ENCODE measurements around the gene TEX35. TPM values are rescaled to one million over a fixed set of nuclear protein-coding genes. Genes with fewer than 3 reads are reported as not detected.

Gene TEX35
- total RNA-seq (2014; rRNA removed; shearing (Covaris generic)), result not detected in 2 replicates

DNA sequence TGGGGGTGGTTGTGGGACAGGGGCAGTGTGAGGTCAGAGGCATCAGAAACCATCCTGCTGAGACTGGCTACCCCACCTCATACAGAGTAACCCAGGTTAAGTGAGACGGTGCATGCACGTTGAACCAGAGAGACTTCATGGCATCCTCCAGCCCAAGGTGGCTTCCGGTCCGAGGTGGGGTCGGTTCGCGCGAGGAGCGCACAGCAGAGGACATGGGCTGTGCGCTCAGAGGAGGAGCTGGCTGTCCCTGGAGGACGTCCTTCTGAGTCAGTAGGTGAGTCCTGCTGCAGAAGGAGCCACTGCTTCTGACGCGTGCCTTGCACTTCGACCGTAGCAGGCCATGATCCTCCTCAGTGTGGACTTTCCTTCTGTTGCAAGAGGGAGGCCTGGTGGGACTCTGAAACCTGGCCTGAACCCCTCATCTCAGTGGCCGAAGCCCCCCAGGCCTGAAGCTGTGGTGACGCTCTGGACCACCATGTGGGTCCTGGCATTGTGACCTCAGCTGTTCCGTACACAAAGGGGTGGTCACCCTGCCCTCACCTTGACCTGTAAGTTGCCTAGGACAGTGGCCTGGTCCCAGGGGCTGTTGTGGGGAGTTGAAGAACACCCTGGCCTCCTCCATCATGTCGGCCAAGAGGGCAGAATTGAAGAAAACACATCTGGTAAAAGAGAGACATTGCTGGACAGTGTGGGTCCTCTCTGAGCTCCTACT is at the start of gene TEX35:
TSS of gene TEX35 (plus strand) at position 544 of the 712 bp plus-strand sequence. CDS start at position 624, 80 bp downstream.
- no peak for DNase-seq (ENCODE audit: low read depth)

DNA sequence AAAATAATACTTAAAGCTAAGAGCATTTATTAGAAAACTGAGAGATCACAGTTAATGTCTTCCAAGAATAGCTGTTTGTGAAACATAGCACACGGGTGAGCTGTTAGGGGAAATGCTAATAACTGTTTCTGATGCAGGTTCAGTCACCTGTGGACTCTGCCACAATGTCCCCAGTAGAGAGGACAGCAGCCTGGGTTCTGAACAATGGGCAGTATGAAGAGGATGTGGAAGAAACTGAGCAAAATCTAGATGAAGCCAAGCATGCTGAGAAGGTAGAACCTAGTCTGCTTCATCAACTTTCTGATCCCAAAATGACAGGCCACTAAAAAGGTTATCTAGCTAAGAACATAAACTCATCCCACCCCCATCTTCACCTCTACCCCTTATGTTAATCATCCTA is 48.8 kb upstream of the TEX35 start:
- no peak for DNase-seq (ENCODE audit: low read depth)

DNA sequence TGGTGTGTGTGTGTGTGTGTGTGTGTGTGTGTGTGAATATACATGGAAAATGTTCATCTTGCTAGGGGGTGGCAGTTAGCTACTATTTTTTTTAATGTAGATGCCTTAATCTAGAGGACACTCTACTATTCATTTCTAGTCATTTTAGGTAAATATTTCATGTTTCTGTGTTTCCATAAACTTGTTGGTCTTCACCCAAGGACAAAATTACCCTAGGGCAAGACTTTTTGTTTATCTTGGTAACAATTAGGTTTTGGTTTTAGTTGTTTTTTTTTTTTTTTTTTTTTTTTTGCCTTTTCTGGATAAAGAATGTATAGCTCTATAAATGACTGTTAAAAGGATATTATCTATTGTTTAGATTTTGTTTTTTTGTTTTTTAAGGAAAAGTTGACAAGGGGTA is 48.3 kb upstream of the TEX35 start:
- no peak for DNase-seq (ENCODE audit: low read depth)

GRCh38 chr1:178465011-178465410 is 47.9 kb upstream of the TEX35 start:
- DNase-seq (ENCODE audit: low read depth), result no peak

DNA sequence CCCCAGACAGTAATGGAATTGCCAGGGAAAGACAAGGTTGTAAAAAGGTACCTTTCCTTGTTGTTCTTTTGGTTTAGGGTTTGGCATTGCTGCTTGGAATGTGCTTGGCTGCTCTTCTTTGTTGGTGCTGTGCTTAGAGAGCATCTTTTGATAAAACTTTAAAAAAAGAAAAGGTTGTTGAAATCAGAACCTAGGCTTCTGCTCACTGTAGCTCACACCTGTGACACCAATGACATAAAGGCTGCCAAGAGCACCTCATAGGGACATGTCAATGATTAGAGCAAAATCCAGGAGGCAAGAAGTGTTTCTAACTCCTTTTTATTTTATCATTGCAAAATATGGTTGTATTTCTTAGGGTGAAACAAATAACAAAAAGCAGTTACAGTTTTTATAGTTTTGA is 45.1 kb upstream of the TEX35 start:
- no peak for DNase-seq (ENCODE audit: low read depth)

DNA sequence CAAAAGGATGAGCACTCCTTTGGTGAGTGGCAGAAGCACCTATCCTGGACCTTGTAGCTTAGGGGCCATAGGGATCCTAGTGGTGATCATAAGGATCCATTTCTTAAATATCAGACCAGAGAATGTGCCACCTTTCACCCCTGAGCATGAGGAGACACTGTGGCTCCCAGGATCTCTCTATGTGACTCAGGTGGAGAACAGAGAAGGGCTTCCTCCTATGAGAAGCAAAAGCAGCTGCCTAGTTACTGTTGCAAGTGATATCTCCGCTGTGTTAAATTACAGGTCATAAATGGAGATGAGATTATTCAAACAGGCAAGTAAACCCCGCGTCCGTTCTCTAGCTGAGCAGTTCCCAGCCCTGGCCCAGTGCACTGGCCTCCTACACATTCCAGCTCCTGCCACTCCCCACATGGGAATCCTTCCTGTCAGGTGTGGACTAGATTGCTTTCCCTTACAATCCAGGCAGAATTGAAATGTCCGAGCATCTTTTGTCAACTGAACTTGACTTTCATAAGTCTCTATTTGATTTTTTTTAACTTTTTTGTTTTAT is 42.4 kb upstream of the TEX35 start:
- DNase-seq (ENCODE audit: low read depth), result no peak

DNA sequence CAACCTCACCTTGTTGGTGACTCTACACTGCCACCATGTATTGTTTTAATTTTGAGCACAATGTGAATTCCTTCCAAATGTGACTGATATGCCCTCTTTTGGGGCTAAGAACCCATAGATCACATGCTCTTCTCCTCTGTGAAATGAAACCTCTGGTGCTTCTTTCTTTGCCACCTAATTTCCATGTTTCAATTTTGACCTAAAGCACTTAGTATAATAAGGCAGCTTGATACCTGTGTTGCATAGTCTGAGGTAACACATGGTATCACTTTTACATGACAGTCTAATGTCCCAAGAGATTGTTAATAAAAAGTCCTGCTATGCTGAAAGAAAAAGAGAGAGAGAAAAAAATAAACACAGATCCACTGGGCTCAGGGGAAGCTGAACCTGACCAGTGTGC is 40.4 kb upstream of the TEX35 start:
- DNase-seq (ENCODE audit: low read depth), result no peak

DNA sequence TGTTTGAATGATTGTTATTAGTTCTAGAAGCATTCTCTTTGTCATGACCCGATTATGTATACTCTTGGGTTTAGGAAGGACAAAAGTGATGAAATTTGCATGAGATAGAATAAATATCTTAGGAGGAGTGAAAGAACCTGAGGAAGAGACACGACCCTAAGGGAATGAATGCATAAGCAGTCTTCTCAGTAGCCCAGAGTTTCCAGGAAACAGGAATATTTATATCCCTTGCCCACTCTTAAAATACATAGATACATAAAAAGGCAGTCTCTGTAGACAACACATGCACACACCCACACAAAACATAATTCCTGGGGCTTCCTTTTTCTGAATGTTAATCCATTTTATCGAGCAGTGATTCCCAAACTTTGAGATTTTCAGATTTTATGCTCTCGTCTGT is 35.5 kb upstream of the TEX35 start:
- no peak for DNase-seq (ENCODE audit: low read depth)

- no peak for DNase-seq (ENCODE audit: low read depth)
Observed at GRCh38 chr1:178477841-178478240, 35.1 kb upstream of the TEX35 start.

- DNase-seq (ENCODE audit: low read depth), result no peak
Observed at GRCh38 chr1:178483251-178483957, 29.5 kb upstream of the TEX35 start.

GRCh38 chr1:178484698-178485225 is 28.1 kb upstream of the TEX35 start:
- no peak for DNase-seq (ENCODE audit: low read depth)

DNA sequence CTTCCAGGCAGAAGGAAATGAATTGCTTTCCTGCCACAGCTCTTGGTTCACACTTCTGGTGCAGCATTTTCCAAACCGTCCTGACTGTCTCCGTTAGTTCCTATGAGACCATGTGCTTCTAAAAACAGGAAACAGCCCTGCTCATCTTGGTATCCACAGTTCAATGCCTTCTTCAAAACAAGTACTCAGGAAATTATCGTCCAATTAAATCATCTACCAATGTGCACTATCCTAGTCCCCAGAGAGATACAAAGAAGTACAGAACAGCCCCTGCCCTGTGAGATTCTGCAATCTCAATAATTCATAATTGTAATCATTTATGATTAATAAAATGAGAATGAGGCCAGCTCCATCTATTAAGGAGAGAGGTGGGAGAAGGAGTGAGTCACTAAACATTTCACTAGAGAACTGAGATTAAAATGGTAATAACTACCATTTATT is 27.3 kb upstream of the TEX35 start:
- no peak for DNase-seq (ENCODE audit: low read depth)

DNA sequence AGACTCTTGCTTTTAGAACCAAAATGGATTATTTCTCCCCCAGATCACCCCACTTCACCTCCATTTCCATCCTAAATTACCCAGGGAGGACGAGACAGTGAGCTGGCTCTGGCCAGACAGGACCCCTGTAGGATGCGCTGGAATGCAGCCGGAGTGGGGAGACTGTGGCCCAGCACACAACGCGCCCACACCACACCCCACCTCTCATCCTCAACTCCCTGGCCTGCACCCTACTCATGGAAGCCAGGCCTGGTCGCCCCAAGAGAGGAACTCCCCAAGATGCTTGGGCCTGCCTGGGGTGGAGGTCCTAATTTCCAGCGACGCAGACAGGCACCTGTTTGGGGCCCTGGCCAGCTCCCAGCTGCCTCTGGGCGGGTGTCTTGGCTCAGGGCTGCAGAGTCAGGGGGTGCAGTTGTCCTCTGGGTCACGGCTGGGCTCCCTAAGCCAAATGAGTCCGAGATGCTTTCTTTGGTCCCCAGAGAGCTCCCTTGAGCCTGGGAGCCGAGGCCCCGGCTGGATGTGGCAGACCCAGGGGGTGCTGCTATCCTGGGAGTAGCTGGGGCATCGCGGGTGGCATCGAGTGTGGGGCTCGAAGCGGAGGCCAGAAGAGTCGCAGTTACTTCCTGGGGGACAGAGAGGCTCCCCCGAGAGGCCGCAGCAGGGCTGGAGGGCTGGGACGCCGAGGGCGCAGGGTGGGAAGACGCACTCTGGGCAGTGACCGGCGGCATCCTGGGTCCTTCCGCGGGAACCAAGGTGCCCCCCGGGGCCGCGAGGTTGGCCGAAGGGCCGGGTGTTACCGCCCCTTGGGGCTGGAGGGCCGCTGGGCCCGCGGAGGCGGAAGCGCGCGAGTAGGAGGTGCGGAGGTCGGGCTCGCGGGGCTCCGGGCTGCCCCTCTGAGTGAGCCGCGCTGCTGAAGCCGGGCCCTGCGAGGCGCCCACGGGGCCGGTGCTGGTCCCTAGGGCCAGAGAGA is 26.5 kb upstream of the TEX35 start:
- no peak for DNase-seq (ENCODE audit: low read depth)

DNA sequence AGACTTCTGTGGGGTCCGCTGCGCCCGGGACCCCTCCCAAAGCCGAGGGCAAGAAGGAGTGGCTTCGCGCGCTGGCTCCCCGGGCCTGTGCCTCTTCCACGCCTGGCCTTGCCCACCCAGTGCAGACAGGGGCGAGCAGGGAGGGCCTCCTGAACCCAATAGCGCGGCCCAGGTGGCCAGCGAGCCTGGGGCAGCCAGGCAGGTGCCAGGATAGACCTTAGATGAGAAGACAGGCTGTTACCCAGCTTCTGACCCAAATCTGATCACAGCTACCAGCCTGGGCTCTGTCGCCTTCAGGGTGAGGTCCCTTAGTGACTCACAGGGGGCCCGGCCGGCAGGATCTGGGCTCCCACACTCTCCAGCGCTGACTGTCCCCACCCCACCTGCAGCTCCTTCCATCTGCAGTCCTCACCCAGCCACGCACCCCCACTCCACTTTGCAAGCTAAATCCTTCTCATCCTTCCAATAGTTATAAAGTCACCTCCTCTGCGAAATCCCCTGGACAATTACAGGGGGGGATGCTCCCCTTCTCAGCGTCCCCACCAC is 25.8 kb upstream of the TEX35 start:
- DNase-seq (ENCODE audit: low read depth), result no peak

DNA sequence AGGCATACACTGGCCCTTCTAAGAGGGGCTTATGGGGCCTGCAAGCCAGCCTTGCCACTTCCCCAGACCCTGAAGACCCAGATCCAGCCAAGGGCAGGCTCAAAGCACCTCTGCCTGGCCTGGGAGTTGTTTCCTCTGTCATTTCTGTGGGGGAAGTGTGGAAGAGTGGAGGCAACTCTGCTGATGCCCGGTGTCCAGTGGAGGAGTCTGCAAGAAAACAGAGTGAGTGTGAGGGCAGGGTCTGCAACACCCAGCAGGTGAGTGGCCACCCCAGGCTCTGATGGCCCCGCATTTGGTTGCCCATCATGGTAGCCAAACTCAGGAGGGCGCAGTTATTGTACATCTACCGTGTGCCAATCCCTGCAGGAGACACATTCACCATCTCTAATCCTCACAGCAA is 24.5 kb upstream of the TEX35 start:
- no peak for DNase-seq (ENCODE audit: low read depth)

DNA sequence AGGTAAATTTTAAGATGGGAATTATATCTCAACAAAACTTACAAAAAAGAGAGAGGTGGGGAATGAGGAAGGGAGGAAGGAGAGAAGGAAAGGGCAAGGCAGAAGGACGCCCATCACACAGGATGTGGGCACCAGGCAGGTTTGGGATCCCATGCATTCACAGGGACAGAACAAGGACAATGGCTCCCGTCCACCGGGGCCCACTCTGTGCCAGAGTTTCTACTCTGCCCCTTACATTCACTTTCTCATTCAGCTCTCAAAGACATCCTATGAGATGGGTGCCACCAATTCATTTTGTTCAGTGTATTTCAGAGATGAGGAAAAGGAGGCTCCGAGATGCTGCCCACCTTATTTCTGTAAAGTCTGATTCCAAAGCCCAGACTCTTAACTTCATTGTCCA is 23.5 kb upstream of the TEX35 start:
- no peak for DNase-seq (ENCODE audit: low read depth)

GRCh38 chr1:178490136-178490535 is 22.8 kb upstream of the TEX35 start:
- no peak for DNase-seq (ENCODE audit: low read depth)

DNA sequence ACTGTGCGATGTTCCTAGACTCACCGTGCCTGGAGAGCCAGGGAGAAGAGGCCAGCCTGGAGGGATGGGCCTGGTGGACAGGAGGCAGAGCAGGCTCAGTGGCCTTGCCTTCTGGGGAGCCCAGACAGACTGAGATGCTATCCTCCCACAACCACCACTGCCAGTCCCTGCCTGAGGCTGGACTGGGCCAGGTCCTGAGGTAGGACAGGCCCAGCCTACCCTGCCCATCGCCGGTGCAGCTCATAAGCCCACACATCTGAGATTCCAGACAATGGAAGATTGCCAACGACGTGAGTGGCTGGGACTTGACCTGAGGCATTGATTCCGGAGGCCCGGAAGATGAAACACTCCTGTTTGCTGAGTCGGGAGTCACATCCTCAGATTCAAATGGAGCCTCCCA is 21.9 kb upstream of the TEX35 start:
- no peak for DNase-seq (ENCODE audit: low read depth)

GRCh38 chr1:178491721-178492120 is 21.2 kb upstream of the TEX35 start:
- DNase-seq (ENCODE audit: low read depth), result no peak

GRCh38 chr1:178492341-178492740 is 20.6 kb upstream of the TEX35 start:
- no peak for DNase-seq (ENCODE audit: low read depth)

DNA sequence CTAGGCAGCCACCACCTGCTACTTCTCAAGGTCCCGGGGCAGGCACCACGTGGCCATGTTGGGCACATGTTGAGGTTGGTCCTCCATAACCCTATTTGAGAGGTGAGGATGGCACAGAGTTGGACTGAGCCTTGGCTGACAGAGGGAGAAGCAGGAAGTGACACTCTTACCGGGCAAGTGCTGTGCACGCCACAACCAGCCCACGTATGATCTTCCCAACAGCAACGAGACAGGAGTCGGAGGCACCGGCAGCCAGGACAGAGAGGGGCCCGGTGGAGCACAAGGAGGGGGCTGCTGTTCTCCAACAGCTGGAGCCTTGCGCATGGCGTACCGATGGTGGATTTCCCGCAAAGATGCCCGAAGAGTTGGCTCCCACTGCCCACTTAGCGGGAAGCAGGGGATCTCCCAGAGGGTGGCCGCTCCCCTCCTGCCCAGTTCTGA is 19.6 kb upstream of the TEX35 start:
- no peak for DNase-seq (ENCODE audit: low read depth)

Data from Daoy (cell line).